ENCODE data around the gene ASPSCR1. TPM values are rescaled to one million over a fixed set of nuclear protein-coding genes. Genes with fewer than 3 reads are reported as not detected.
A peak's percentile ranks its signal among the peaks of the same experiment; 100 is the strongest.

ASPSCR1 gene
- total and polyA plus RNA-seq, 9 of the 15 experiments (the other 6 are each of a cell fraction or from before 2014, with no cell fraction given), result 0.90 to 36.9 (median 11.6) TPM

GRCh38 chr17:81994593-81995462 is 17.4 kb downstream of the ASPSCR1 start:
- H3K9me3 ChIP-seq (replicated peaks; ENCODE audit: control insufficient read depth, insufficient read depth, low read depth, low read length), result no peaks in the 10 kb centered on the region
- peaks cover 10% of the 10 kb centered on the region; the same call in 1 of the 3 replicates for H3K36me3 ChIP-seq (ENCODE audit: control insufficient read depth, insufficient read depth, low read length)
- TF ChIP-seq MTA1 (IDR thresholded peaks at IDR 0.05; ENCODE audit: borderline replicate concordance) (no peak), GTF2A2 (tag; IDR thresholded peaks at IDR 0.05) (no peak), ZNF407 (IDR thresholded peaks at IDR 0.05; ENCODE audit: low read depth) (no peak)
- H2AFZ ChIP-seq (ENCODE audit: low read depth, low read length), result no peak overlapping the region
- 88% methylated on average over 28 of the region's 39 CpGs for WGBS (ENCODE audit: insufficient coverage, low coverage, missing lambda C conversion rate)
- H3K27ac ChIP-seq (ENCODE audit: extremely low read depth, low read depth, low read length), result no peak overlapping the region
- no TSS peak for BruUV-seq (replicated peaks)
- H3K4me3 ChIP-seq, result no peak overlapping the region
- no peak overlapping the region for H3K4me2 ChIP-seq (ENCODE audit: insufficient read depth, low read length)
- FAIRE-seq, result no peak
- H3K9ac ChIP-seq (ENCODE audit: insufficient read depth in 1 of 2, low read depth in 2 of 2, low read length in 2 of 2), result peak overlapping the region in 1 of 2 experiments; percentile 56; a peak in 1 of 4 replicates
- no peaks in the 10 kb centered on the region for H3K79me2 ChIP-seq (ENCODE audit: control insufficient read depth, insufficient read depth, low read length)
- no peaks in the 10 kb centered on the region for H4K20me1 ChIP-seq (replicated peaks; ENCODE audit: control insufficient read depth, insufficient read depth, low read length)
- in situ Hi-C loops (cut with MboI) (no loop called here), intact Hi-C loops (cut with micrococcal nuclease) (no loop called here)
- CTCF ChIA-PET (ENCODE audit: low intra/inter-chr PET ratio), result no interaction called here
- H3K27me3 ChIP-seq (ENCODE audit: control insufficient read depth in 2 of 2, insufficient read depth in 2 of 2, low read length in 2 of 2), result no peaks in the 10 kb centered on the region
- POLR2A ChIA-PET, result no interaction called here
- H3K4me1 ChIP-seq (replicated peaks in 1 of 2; ENCODE audit: control insufficient read depth in 2 of 2, insufficient read depth in 2 of 2, low read length in 2 of 2), result peaks cover 0 to 64% of the 10 kb centered on the region in 2 experiments; a peak in 2 of 5 replicates
- no peak for DNase-seq (ENCODE audit: extremely low read depth in 1 of 4, low spot score in 3 of 4)
- ATAC-seq, result no peak
- H3K9me1 ChIP-seq (ENCODE audit: control insufficient read depth, insufficient read depth, low read length), result peaks cover 3% of the 10 kb centered on the region

Data from K562 (cell line).